Erythroblast (primary cell): Measurements from ENCODE around the gene MAP3K2.

Experiments
- DNase-seq, 2 experiments: peaks; one replicate each; lab custom pipeline; 2025; lab: John Stamatoyannopoulos, UW
- GATA1 ChIP-seq: IDR thresholded peaks from 2 replicates; pipeline ENCODE4 v1.6.1; 2011; ENCODE audit warnings: low read depth, mild to moderate bottlenecking, control low read depth, low read length, moderate library complexity
- POLR2A ChIP-seq: IDR thresholded peaks from 2 replicates; pipeline ENCODE4 v1.6.1; 2011; ENCODE audit warnings: mild to moderate bottlenecking, low read length

MAP3K2 gene

GRCh38 chr2:127424598-127425520 is 37.1 kb upstream of the MAP3K2 start:
- DNase-seq = no peak
- TF ChIP-seq POLR2A (no peak), GATA1 (no peak)

- TF ChIP-seq GATA1 (no peak), POLR2A (no peak)
- DNase-seq = no peak
Observed at GRCh38 chr2:127423880-127424279, 36.1 kb upstream of the MAP3K2 start.

GRCh38 chr2:127423478-127423843 is 35.7 kb upstream of the MAP3K2 start:
- TF ChIP-seq GATA1 (no peak), POLR2A (no peak)

GRCh38 chr2:127422559-127423477 is 35.0 kb upstream of the MAP3K2 start:
- no peak for DNase-seq
- no peak for TF ChIP-seq GATA1
- TF ChIP-seq POLR2A = no peak

More at GRCh38 chr2:127423478-127423843, 35.7 kb upstream of the MAP3K2 start:
- no peak for DNase-seq

GRCh38 chr2:127421871-127422558 is 34.2 kb upstream of the MAP3K2 start:
- DNase-seq = no peak
- no peak for TF ChIP-seq GATA1
- no peak for TF ChIP-seq POLR2A

- TF ChIP-seq GATA1 (no peak), POLR2A (no peak)
- no peak for DNase-seq
Observed at GRCh38 chr2:127421116-127421800, 33.5 kb upstream of the MAP3K2 start.

GRCh38 chr2:127420039-127420864 is 32.5 kb upstream of the MAP3K2 start:
- DNase-seq = no peak
- no peak for TF ChIP-seq GATA1

- no peak for TF ChIP-seq GATA1
- TF ChIP-seq POLR2A = no peak
- DNase-seq = no peak
Observed at GRCh38 chr2:127419448-127420038, 31.8 kb upstream of the MAP3K2 start.

- DNase-seq = no peak
- TF ChIP-seq POLR2A = no peak
- no peak for TF ChIP-seq GATA1
Observed at GRCh38 chr2:127419112-127419430, 31.3 kb upstream of the MAP3K2 start.

GRCh38 chr2:127418300-127419111 is 30.7 kb upstream of the MAP3K2 start, which contains the start of gene PROC:
Gene PROC (plus strand): TSS chr2:127418427. CDS start chr2:127419943, 1,516 bp downstream.
- TF ChIP-seq POLR2A = no peak
- no peak for TF ChIP-seq GATA1
- DNase-seq = no peak

- no peak for TF ChIP-seq POLR2A
- no peak for TF ChIP-seq GATA1
- DNase-seq = no peak
Observed at GRCh38 chr2:127417406-127417805, 29.6 kb upstream of the MAP3K2 start.
